ENCODE results near the gene EIPR1.

The EIPR1 gene

GRCh38 chr2:3403587-3404334, 26.1 kb upstream of the EIPR1 start:
- 86 to 90% methylated on average over 11 of the region's 11 CpGs for WGBS, 2 experiments
- H3K4me1 ChIP-seq (ENCODE audit: control insufficient read depth, insufficient read depth, low read length) = peaks cover 16% of the 10 kb centered on the region

GRCh38 chr2:3399829-3400228, 22.2 kb upstream of the EIPR1 start:
- Histone ChIP-seq H3K36me3 (ENCODE audit: control insufficient read depth, insufficient read depth, low read length) (peaks cover 19% of the 10 kb centered on the region), H3K4me1 (ENCODE audit: control insufficient read depth, insufficient read depth, low read length) (peaks cover 21% of the 10 kb centered on the region), H3K4me3 (ENCODE audit: insufficient read depth, low read depth, low read length) (no peak overlapping the region), H3K9me3 (ENCODE audit: control insufficient read depth, low read length) (no peaks in the 10 kb centered on the region), H3K27ac (ENCODE audit: insufficient read depth, low read depth, low read length, poor library complexity, severe bottlenecking) (peak overlapping the region; percentile 18), H3K27me3 (ENCODE audit: control insufficient read depth, insufficient read depth, low read length, poor library complexity, severe bottlenecking) (no peaks in the 10 kb centered on the region)
- WGBS, 2 experiments = 22 to 24% methylated on average over 9 of the region's 9 CpGs

More at GRCh38 chr2:3403587-3404334, 26.1 kb upstream of the EIPR1 start:
- Histone ChIP-seq H3K27ac (ENCODE audit: insufficient read depth, low read depth, low read length, poor library complexity, severe bottlenecking) (no peak overlapping the region), H3K9me3 (ENCODE audit: control insufficient read depth, low read length) (no peaks in the 10 kb centered on the region), H3K36me3 (ENCODE audit: control insufficient read depth, insufficient read depth, low read length) (peaks cover 4% of the 10 kb centered on the region), H3K4me3 (ENCODE audit: insufficient read depth, low read depth, low read length) (no peak overlapping the region), H3K27me3 (ENCODE audit: control insufficient read depth, insufficient read depth, low read length, poor library complexity, severe bottlenecking) (no peaks in the 10 kb centered on the region)

GRCh38 chr2:3399381-3399780, 21.8 kb upstream of the EIPR1 start:
- peaks cover 21% of the 10 kb centered on the region for H3K4me1 ChIP-seq (ENCODE audit: control insufficient read depth, insufficient read depth, low read length)
- H3K27me3 ChIP-seq (ENCODE audit: control insufficient read depth, insufficient read depth, low read length, poor library complexity, severe bottlenecking) = no peaks in the 10 kb centered on the region
- H3K4me3 ChIP-seq (ENCODE audit: insufficient read depth, low read depth, low read length) = no peak overlapping the region
- H3K9me3 ChIP-seq (ENCODE audit: control insufficient read depth, low read length) = no peaks in the 10 kb centered on the region
- H3K27ac ChIP-seq (ENCODE audit: insufficient read depth, low read depth, low read length, poor library complexity, severe bottlenecking) = peak overlapping the region; percentile 70
- 33 to 41% methylated on average over 3 of the region's 3 CpGs for WGBS, 2 experiments
- H3K36me3 ChIP-seq (ENCODE audit: control insufficient read depth, insufficient read depth, low read length) = peaks cover 19% of the 10 kb centered on the region

GRCh38 chr2:3398857-3399256, 21.2 kb upstream of the EIPR1 start:
- Histone ChIP-seq H3K9me3 (ENCODE audit: control insufficient read depth, low read length) (no peaks in the 10 kb centered on the region), H3K27ac (ENCODE audit: insufficient read depth, low read depth, low read length, poor library complexity, severe bottlenecking) (no peak overlapping the region), H3K4me3 (ENCODE audit: insufficient read depth, low read depth, low read length) (no peak overlapping the region), H3K27me3 (ENCODE audit: control insufficient read depth, insufficient read depth, low read length, poor library complexity, severe bottlenecking) (no peaks in the 10 kb centered on the region), H3K36me3 (ENCODE audit: control insufficient read depth, insufficient read depth, low read length) (peaks cover 15% of the 10 kb centered on the region), H3K4me1 (ENCODE audit: control insufficient read depth, insufficient read depth, low read length) (peaks cover 19% of the 10 kb centered on the region)
- 35 to 59% methylated on average over 5 of the region's 5 CpGs for WGBS, 2 experiments

GRCh38 chr2:3396920-3397559, 19.4 kb upstream of the EIPR1 start:
- Histone ChIP-seq H3K9me3 (ENCODE audit: control insufficient read depth, low read length) (no peaks in the 10 kb centered on the region), H3K27me3 (ENCODE audit: control insufficient read depth, insufficient read depth, low read length, poor library complexity, severe bottlenecking) (no peaks in the 10 kb centered on the region), H3K27ac (ENCODE audit: insufficient read depth, low read depth, low read length, poor library complexity, severe bottlenecking) (no peak overlapping the region), H3K4me3 (ENCODE audit: insufficient read depth, low read depth, low read length) (no peak overlapping the region), H3K4me1 (ENCODE audit: control insufficient read depth, insufficient read depth, low read length) (peaks cover 18% of the 10 kb centered on the region), H3K36me3 (ENCODE audit: control insufficient read depth, insufficient read depth, low read length) (peaks cover 16% of the 10 kb centered on the region)
- WGBS, 2 experiments = 100% methylated on average over 1 of the region's 1 CpG; no CpG with 5 or more reads in 1 of the 2 experiments

GRCh38 chr2:3392216-3392615, 14.6 kb upstream of the EIPR1 start:
- WGBS, 2 experiments = 91 to 94% methylated on average over 4 of the region's 4 CpGs
- H3K4me3 ChIP-seq (ENCODE audit: insufficient read depth, low read depth, low read length) = no peak overlapping the region
- H3K36me3 ChIP-seq (ENCODE audit: control insufficient read depth, insufficient read depth, low read length) = peaks cover 32% of the 10 kb centered on the region
- H3K27ac ChIP-seq (ENCODE audit: insufficient read depth, low read depth, low read length, poor library complexity, severe bottlenecking) = no peak overlapping the region
- H3K4me1 ChIP-seq (ENCODE audit: control insufficient read depth, insufficient read depth, low read length) = no peaks in the 10 kb centered on the region
- no peaks in the 10 kb centered on the region for H3K27me3 ChIP-seq (ENCODE audit: control insufficient read depth, insufficient read depth, low read length, poor library complexity, severe bottlenecking)
- no peaks in the 10 kb centered on the region for H3K9me3 ChIP-seq (ENCODE audit: control insufficient read depth, low read length)

GRCh38 chr2:3390041-3390440, 12.4 kb upstream of the EIPR1 start:
- Histone ChIP-seq H3K4me1 (ENCODE audit: control insufficient read depth, insufficient read depth, low read length) (no peaks in the 10 kb centered on the region), H3K36me3 (ENCODE audit: control insufficient read depth, insufficient read depth, low read length) (peaks cover 24% of the 10 kb centered on the region), H3K4me3 (ENCODE audit: insufficient read depth, low read depth, low read length) (no peak overlapping the region), H3K27ac (ENCODE audit: insufficient read depth, low read depth, low read length, poor library complexity, severe bottlenecking) (no peak overlapping the region), H3K9me3 (ENCODE audit: control insufficient read depth, low read length) (no peaks in the 10 kb centered on the region), H3K27me3 (ENCODE audit: control insufficient read depth, insufficient read depth, low read length, poor library complexity, severe bottlenecking) (no peaks in the 10 kb centered on the region)
- WGBS, 2 experiments = 92 to 97% methylated on average over 7 of the region's 8 CpGs

- H3K4me1 ChIP-seq (ENCODE audit: control insufficient read depth, insufficient read depth, low read length) = no peaks in the 10 kb centered on the region
- H3K9me3 ChIP-seq (ENCODE audit: control insufficient read depth, low read length) = no peaks in the 10 kb centered on the region
- no peak overlapping the region for H3K27ac ChIP-seq (ENCODE audit: insufficient read depth, low read depth, low read length, poor library complexity, severe bottlenecking)
- H3K4me3 ChIP-seq (ENCODE audit: insufficient read depth, low read depth, low read length) = no peak overlapping the region
- peaks cover 24% of the 10 kb centered on the region for H3K36me3 ChIP-seq (ENCODE audit: control insufficient read depth, insufficient read depth, low read length)
- no peaks in the 10 kb centered on the region for H3K27me3 ChIP-seq (ENCODE audit: control insufficient read depth, insufficient read depth, low read length, poor library complexity, severe bottlenecking)
- 96 to 97% methylated on average over 29 of the region's 29 CpGs for WGBS, 2 experiments
Observed at GRCh38 chr2:3389193-3389592, 11.6 kb upstream of the EIPR1 start.

GRCh38 chr2:3388412-3388738, 10.8 kb upstream of the EIPR1 start:
- Histone ChIP-seq H3K9me3 (ENCODE audit: control insufficient read depth, low read length) (no peaks in the 10 kb centered on the region), H3K36me3 (ENCODE audit: control insufficient read depth, insufficient read depth, low read length) (peaks cover 24% of the 10 kb centered on the region), H3K27ac (ENCODE audit: insufficient read depth, low read depth, low read length, poor library complexity, severe bottlenecking) (no peak overlapping the region), H3K4me1 (ENCODE audit: control insufficient read depth, insufficient read depth, low read length) (no peaks in the 10 kb centered on the region), H3K27me3 (ENCODE audit: control insufficient read depth, insufficient read depth, low read length, poor library complexity, severe bottlenecking) (no peaks in the 10 kb centered on the region), H3K4me3 (ENCODE audit: insufficient read depth, low read depth, low read length) (no peak overlapping the region)
- 93 to 97% methylated on average over 31 of the region's 31 CpGs for WGBS, 2 experiments

- H3K27me3 ChIP-seq (ENCODE audit: control insufficient read depth, insufficient read depth, low read length, poor library complexity, severe bottlenecking) = no peaks in the 10 kb centered on the region
- H3K4me1 ChIP-seq (ENCODE audit: control insufficient read depth, insufficient read depth, low read length) = no peaks in the 10 kb centered on the region
- H3K27ac ChIP-seq (ENCODE audit: insufficient read depth, low read depth, low read length, poor library complexity, severe bottlenecking) = no peak overlapping the region
- H3K9me3 ChIP-seq (ENCODE audit: control insufficient read depth, low read length) = no peaks in the 10 kb centered on the region
- no peak overlapping the region for H3K4me3 ChIP-seq (ENCODE audit: insufficient read depth, low read depth, low read length)
- WGBS, 2 experiments = 96% methylated on average over 89 of the region's 89 CpGs
- H3K36me3 ChIP-seq (ENCODE audit: control insufficient read depth, insufficient read depth, low read length) = peaks cover 24% of the 10 kb centered on the region
Observed at GRCh38 chr2:3387644-3388411, 10.2 kb upstream of the EIPR1 start.

Measured in ectodermal cell (in vitro differentiated cells).